ENCODE data around the gene FLT4. TPM values are rescaled to one million over a fixed set of nuclear protein-coding genes. Genes with fewer than 3 reads are reported as not detected.

Gene FLT4
- total and polyA plus RNA-seq, 4 donors = 2.0 to 19.9 (median 7.6) TPM

DNA sequence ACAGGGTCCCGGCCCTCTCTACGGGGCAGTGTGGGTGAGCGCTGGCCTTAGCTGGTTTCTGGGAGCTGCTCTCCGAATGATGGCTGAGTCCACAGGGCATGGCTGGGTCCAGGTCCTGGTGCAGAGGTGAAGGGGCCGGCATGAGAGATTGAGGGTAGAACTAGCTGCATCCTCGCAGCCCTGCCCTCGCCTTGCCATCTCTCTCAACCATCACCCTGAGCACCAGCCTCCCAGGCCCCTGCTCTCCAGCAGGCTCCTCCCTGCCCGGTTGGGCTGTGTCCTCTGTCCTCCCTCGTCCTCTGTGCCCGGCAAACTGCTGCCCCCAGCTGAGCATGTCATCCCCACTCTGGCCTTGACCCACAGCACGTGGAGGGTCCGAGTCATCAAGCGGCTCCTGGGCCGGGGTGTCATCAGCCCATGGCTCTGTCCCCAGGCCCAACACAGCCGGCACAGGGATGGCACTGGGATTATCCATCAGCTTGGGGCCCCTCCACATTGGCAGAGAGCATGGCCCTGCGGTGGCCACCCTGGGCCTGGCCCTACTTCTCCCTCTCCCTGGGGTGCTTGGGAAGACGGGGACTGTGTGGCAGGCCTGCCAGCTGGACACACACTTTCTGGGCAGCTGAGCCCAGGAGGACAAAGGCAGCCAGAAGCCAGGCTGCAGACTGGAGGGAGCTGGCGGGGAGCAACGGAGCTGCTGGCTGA lies 8.4 kb downstream of the FLT4 start:
- Histone ChIP-seq H3K9me3 (ENCODE audit: control insufficient read depth in 4 of 4, low read length in 3 of 4) (no peaks in the 10 kb centered on the region), H3K4me3 (ENCODE audit: low read depth in 1 of 3, low read length in 3 of 3) (no peak overlapping the region), H3K36me3 (ENCODE audit: control insufficient read depth in 4 of 4, insufficient read depth in 3 of 4, low read depth in 1 of 4, low read length in 3 of 4) (no peaks in the 10 kb centered on the region), H3K27ac (ENCODE audit: low read depth in 1 of 2, low read length in 2 of 2) (peak overlapping the region in 1 of 2 donors; percentile 31), H3K27me3 (ENCODE audit: control insufficient read depth in 4 of 4, insufficient read depth in 4 of 4, low read length in 3 of 4) (no peaks in the 10 kb centered on the region), H3K4me1 (ENCODE audit: control insufficient read depth in 4 of 4, insufficient read depth in 4 of 4, low read length in 3 of 4) (peaks cover 0 to 5% (median 0%) of the 10 kb centered on the region in 4 donors), H3K9ac (ENCODE audit: low read depth in 1 of 2, low read length in 2 of 2) (no peak overlapping the region)
- TF ChIP-seq FOXA1 (IDR thresholded peaks at IDR 0.05) = no peak
- TF ChIP-seq REST (IDR thresholded peaks at IDR 0.05) = no peak
- no peak for TF ChIP-seq NR2F2 (IDR thresholded peaks at IDR 0.05)
- no peak for TF ChIP-seq EGR1 (IDR thresholded peaks at IDR 0.05; ENCODE audit: low read depth in 2 of 2)
- no peak for TF ChIP-seq JUND (IDR thresholded peaks at IDR 0.05)
- no peak for TF ChIP-seq SP1 (IDR thresholded peaks at IDR 0.05)
- TF ChIP-seq RAD21 (IDR thresholded peaks at IDR 0.05) = no peak
- TF ChIP-seq, protein P1, sequence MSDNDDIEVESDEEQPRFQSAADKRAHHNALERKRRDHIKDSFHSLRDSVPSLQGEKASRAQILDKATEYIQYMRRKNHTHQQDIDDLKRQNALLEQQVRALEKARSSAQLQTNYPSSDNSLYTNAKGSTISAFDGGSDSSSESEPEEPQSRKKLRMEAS (IDR thresholded peaks at IDR 0.05) = no peak
- TF ChIP-seq HNF4A (conservative IDR thresholded peaks at IDR 0.05) = no peak
- no peak for TF ChIP-seq TAF1 (conservative IDR thresholded peaks at IDR 0.05)
- TF ChIP-seq GABPA (IDR thresholded peaks at IDR 0.05 in 1 of 2, conservative IDR thresholded peaks at IDR 0.05 in 1 of 2) = no peak
- TF ChIP-seq YY1 (IDR thresholded peaks at IDR 0.05) = no peak
- no peak for TF ChIP-seq RXRA (IDR thresholded peaks at IDR 0.05)
- no peak for TF ChIP-seq HNF4G (IDR thresholded peaks at IDR 0.05)
- TF ChIP-seq, protein P2, sequence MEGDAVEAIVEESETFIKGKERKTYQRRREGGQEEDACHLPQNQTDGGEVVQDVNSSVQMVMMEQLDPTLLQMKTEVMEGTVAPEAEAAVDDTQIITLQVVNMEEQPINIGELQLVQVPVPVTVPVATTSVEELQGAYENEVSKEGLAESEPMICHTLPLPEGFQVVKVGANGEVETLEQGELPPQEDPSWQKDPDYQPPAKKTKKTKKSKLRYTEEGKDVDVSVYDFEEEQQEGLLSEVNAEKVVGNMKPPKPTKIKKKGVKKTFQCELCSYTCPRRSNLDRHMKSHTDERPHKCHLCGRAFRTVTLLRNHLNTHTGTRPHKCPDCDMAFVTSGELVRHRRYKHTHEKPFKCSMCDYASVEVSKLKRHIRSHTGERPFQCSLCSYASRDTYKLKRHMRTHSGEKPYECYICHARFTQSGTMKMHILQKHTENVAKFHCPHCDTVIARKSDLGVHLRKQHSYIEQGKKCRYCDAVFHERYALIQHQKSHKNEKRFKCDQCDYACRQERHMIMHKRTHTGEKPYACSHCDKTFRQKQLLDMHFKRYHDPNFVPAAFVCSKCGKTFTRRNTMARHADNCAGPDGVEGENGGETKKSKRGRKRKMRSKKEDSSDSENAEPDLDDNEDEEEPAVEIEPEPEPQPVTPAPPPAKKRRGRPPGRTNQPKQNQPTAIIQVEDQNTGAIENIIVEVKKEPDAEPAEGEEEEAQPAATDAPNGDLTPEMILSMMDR (IDR thresholded peaks at IDR 0.05; ENCODE audit: low read depth, low read length, missing input control) = no peak
- 79% methylated on average over 19 of the region's 19 CpGs for WGBS
- no peak for DNase-seq (ENCODE audit: low spot score)

DNA sequence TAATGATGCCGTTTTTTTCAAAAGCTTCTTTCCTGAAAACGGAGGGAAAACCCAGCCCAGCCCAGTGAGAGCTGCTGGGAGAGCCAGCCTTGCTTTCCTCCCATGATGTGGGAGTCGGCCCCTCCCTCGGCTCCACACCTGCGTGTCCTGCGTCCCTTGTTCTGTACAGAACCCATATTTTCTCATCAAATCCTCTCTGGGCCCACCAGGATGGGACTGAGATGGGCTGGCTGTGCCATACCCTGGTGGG lies 8.9 kb downstream of the FLT4 start:
- peak overlapping the region in 1 of 2 donors; percentile 31 for H3K27ac ChIP-seq (ENCODE audit: low read depth in 1 of 2, low read length in 2 of 2)
- H3K9ac ChIP-seq (ENCODE audit: low read depth in 1 of 2, low read length in 2 of 2) = no peak overlapping the region
- H3K27me3 ChIP-seq (ENCODE audit: control insufficient read depth in 4 of 4, insufficient read depth in 4 of 4, low read length in 3 of 4) = no peaks in the 10 kb centered on the region
- no peaks in the 10 kb centered on the region for H3K9me3 ChIP-seq (ENCODE audit: control insufficient read depth in 4 of 4, low read length in 3 of 4)
- 62% methylated on average over 6 of the region's 6 CpGs for WGBS
- DNase-seq (ENCODE audit: low spot score) = no peak
- H3K4me1 ChIP-seq (ENCODE audit: control insufficient read depth in 4 of 4, insufficient read depth in 4 of 4, low read length in 3 of 4) = peaks cover 0 to 5% (median 0%) of the 10 kb centered on the region in 4 donors
- no peak overlapping the region for H3K4me3 ChIP-seq (ENCODE audit: low read depth in 1 of 3, low read length in 3 of 3)
- no peaks in the 10 kb centered on the region for H3K36me3 ChIP-seq (ENCODE audit: control insufficient read depth in 4 of 4, insufficient read depth in 3 of 4, low read depth in 1 of 4, low read length in 3 of 4)
- no peak for TF ChIP-seq RAD21 (IDR thresholded peaks at IDR 0.05)
- no peak for TF ChIP-seq NR2F2 (IDR thresholded peaks at IDR 0.05)
- TF ChIP-seq, protein P2 (IDR thresholded peaks at IDR 0.05; ENCODE audit: low read depth, low read length, missing input control) = no peak
- no peak for TF ChIP-seq YY1 (IDR thresholded peaks at IDR 0.05)
- TF ChIP-seq, protein P3, sequence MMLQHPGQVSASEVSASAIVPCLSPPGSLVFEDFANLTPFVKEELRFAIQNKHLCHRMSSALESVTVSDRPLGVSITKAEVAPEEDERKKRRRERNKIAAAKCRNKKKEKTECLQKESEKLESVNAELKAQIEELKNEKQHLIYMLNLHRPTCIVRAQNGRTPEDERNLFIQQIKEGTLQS (IDR thresholded peaks at IDR 0.05) = no peak
- TF ChIP-seq JUND (IDR thresholded peaks at IDR 0.05) = no peak
- no peak for TF ChIP-seq HNF4G (IDR thresholded peaks at IDR 0.05)
- no peak for TF ChIP-seq REST (IDR thresholded peaks at IDR 0.05)
- TF ChIP-seq RXRA (IDR thresholded peaks at IDR 0.05) = no peak
- TF ChIP-seq HNF4A (conservative IDR thresholded peaks at IDR 0.05) = no peak
- TF ChIP-seq, protein P1 (IDR thresholded peaks at IDR 0.05) = no peak
- TF ChIP-seq GABPA (IDR thresholded peaks at IDR 0.05 in 1 of 2, conservative IDR thresholded peaks at IDR 0.05 in 1 of 2) = no peak
- no peak for TF ChIP-seq SP1 (IDR thresholded peaks at IDR 0.05)
- no peak for TF ChIP-seq FOXA1 (IDR thresholded peaks at IDR 0.05)
- TF ChIP-seq FOXA2 (IDR thresholded peaks at IDR 0.05) = no peak
- no peak for TF ChIP-seq TAF1 (conservative IDR thresholded peaks at IDR 0.05)

Data from liver (tissue), 9 donors.